RWPE1 (cell line): ENCODE data around the gene CUTA.

Experiments
- CTCF ChIA-PET: fragments of 350-600 bp; sonication (Branson Sonifier 250); formaldehyde crosslinking; extraction: SDS; loops from one replicate; lab custom pipeline; 2021; lab: Yijun Ruan, JAX
- POLR2A ChIA-PET: fragments of 400-600 bp; formaldehyde crosslinking; extraction: SDS; loops from one replicate; lab custom pipeline; 2020; ENCODE audit warnings: antibody characterized with exemption; ENCODE audit not compliant: low non-redundant PET; lab: Yijun Ruan, JAX
- DNase-seq: peaks from one replicate; pipeline ENCODE4 v3.0.0; 2012; ENCODE audit warnings: low spot score
- H3K27ac ChIP-seq: fragments of 450-650 bp; 2 replicates; pipeline ENCODE4 v1.5.1; 2017
- TF ChIP-seq, protein P1 (sequence below): fragments of 450-650 bp; conservative IDR thresholded peaks from 2 replicates; pipeline ENCODE4 v1.5.1; 2017; ENCODE audit warnings: low read depth, mild to moderate bottlenecking

CUTA gene

GRCh38 chr6:33428966-33429749 lies 11.3 kb upstream of the CUTA start:
- TF ChIP-seq, protein P1, sequence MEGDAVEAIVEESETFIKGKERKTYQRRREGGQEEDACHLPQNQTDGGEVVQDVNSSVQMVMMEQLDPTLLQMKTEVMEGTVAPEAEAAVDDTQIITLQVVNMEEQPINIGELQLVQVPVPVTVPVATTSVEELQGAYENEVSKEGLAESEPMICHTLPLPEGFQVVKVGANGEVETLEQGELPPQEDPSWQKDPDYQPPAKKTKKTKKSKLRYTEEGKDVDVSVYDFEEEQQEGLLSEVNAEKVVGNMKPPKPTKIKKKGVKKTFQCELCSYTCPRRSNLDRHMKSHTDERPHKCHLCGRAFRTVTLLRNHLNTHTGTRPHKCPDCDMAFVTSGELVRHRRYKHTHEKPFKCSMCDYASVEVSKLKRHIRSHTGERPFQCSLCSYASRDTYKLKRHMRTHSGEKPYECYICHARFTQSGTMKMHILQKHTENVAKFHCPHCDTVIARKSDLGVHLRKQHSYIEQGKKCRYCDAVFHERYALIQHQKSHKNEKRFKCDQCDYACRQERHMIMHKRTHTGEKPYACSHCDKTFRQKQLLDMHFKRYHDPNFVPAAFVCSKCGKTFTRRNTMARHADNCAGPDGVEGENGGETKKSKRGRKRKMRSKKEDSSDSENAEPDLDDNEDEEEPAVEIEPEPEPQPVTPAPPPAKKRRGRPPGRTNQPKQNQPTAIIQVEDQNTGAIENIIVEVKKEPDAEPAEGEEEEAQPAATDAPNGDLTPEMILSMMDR = no peak
- H3K27ac ChIP-seq = peak overlapping the region; percentile 99
- no peak for DNase-seq
- POLR2A ChIA-PET = no interaction called here
- CTCF ChIA-PET = interaction anchor here (0.6 kb wide), 1 partner anchor 22 kb away, joined by 3 read pairs; no protein-coding TSS in a partner anchor

DNA sequence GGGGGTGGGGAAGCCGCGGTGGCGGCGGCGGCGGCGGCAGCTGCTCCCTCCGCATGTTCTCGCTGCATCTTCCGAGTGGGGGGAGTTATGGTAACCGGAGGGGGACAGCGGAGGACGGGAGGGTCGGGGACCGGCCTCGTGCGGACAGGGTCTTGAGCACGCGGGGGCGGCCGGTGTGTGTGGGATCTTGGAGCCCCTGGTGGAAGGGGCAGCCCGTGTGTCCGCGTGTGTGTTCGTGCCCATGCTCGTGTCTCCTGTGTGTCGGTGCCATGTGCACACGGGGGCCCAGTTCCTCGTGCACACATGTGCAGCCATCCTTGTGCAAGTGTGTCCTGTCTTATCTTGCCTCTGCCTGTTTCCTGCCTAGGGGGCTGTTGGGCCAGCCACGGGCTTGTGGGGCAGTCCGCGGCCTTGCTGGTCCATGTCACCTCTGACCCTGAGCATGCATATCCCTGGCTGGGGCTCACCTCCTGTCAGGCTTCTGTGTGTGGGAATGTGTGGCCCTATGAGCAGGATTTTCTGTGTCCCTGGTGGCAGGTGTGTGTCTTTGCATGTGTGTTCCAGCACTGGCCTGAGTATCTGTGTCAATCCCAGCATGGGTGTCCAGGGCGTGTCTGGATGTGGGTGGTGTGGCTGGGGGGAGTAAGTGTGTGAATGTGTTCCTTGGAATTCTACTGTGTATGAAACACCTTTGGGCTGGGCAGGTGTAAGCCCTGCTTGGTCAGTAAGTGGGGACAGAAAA lies 10.5 kb upstream of the CUTA start:
- TF ChIP-seq, protein P1 = peak; percentile 25; the same call in 1 of the 2 replicates
- H3K27ac ChIP-seq = peak overlapping the region; percentile 99
- peak; percentile 79 for DNase-seq
- CTCF ChIA-PET = interaction anchor here (0.6 kb wide), 1 partner anchor 21 kb away, joined by 3 read pairs; no protein-coding TSS in a partner anchor
- POLR2A ChIA-PET = no interaction called here

- DNase-seq = peak; percentile 38
- H3K27ac ChIP-seq = peak overlapping the region; percentile 99
- ChIA-PET POLR2A (no interaction called here), CTCF (no interaction called here)
- TF ChIP-seq, protein P1 = no peak
Measured at GRCh38 chr6:33427585-33428223, 9.8 kb upstream of the CUTA start.

DNA sequence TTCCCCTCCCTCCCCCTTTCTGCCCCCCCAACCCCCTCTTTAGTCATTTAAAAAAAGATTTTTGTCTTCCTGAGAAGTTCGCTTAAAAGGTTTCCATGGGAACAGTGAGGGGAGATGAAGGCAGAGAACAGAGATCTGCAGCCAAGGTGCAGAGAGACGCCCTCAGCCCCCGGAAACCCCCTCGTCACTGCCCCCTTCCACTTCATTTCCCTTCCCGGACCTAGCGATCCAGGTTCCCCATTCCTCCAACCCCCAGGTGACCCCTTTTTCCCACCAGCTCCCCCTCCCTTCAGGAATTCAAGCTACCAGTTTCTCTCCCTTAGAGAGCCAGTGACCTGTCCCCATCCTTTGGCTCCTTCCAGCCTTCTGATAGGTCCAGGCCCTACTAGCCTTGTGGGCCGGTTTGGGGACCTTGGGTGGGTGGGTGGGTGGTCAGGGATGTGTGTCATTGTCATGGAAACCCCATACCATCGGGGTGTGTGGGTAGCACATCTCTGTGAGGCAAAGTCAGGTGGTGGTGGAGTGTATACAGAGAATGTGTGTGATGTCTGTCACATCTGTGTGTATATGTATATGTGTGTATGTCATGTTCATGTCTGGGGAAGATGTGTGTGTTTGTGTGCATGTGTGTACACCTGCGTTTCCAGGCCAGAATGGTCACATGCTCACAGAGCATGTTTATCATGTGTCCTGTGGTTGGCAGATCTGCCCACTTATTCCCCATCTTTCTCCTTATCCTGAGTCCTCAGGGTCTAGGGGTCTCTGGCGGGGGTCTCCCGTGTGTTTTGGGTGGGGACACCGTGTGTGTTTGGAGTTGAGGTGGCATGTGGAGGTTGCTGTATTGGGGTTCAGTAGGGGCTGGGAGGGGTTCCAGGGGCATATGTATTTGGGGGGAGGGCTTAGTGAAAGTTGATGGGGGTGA lies 8.9 kb upstream of the CUTA start:
- ChIA-PET CTCF (interaction anchor here (0.6 to 1.5 kb wide), 10 partner anchors 9 to 199 kb away, joined by 3 to 8 read pairs (median 4); partner anchors contain the start of genes BAK1 and CUTA), POLR2A (no interaction called here)
- TF ChIP-seq, protein P1 = no peak
- peak overlapping the region; percentile 99 for H3K27ac ChIP-seq
- DNase-seq = no peak

DNA sequence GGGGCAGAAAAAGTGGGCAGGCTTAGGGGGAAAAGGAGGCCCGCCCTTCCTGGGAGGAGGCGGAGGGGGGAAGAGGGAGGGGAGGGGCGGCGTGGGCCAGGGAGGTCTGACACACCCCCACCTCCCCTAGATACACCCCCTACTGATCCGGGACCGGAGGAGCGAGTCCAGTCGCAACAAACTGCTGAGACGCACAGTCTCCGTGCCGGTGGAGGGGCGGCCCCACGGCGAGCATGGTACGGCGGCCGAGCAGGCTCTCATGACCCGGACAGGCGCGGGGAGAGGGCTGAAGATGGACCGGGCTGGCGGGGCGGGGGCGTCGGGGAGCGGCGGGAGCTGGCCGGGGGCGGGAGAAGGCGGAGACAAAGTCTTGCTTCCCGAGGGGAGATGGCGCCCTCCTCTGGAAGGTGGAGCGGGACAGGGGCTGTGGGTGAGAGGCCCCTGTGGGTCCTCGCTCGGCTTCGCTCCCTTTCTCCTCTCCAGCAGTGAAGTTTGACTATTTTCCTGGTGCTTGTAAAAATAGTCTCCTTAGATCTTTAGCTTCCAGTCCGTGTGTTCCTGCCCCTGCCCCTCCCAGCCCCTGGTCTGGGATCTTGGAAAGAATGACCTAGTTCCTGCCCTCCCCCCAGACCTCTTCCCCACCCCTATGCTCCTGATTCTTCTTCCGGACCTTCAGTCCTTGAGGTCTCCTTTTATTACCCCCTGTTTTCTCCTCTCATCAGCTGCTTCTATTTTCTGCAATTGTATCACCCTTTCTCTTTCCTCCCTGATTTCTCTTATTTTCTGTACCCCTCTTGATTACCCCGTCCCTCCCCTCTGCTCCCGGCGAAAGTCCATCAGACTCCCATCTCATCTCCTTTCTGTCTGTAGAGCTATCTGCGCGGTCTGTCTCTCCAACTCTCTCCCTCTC lies 8.0 kb upstream of the CUTA start:
- peak overlapping the region; percentile 99 for H3K27ac ChIP-seq
- DNase-seq = peak; percentile 95
- ChIA-PET POLR2A (no interaction called here), CTCF (interaction anchor here (0.6 to 1.5 kb wide), 14 partner anchors 8 to 267 kb away, joined by 3 to 5 read pairs (median 4); partner anchors contain the start of genes BAK1 and CUTA)
- TF ChIP-seq, protein P1 = peak; percentile 70
